Right cardiac atrium (tissue), 5 donors: ENCODE data around the gene GMPS. TPM values are rescaled to one million over a fixed set of nuclear protein-coding genes. Genes with fewer than 3 reads are reported as not detected.
"Not testable (repeated sequence)": the region's sequence is repeated elsewhere in the genome, so short reads cannot be mapped to it uniquely, and the experiment has no call there.

ENCODE experiments used
- ATAC-seq, 2 donors: fragments of 200-7000 bp; cut with Tn5 transposase; one replicate each; pipeline versions ENCODE4 v1.8.0 to v1.9.1; 2020; ENCODE audit warnings: moderate library complexity in 2 of 2, mild to moderate bottlenecking in 1 of 2
- DNase-seq, 3 donors: peaks; one replicate each; pipeline ENCODE4 v3.0.0-alpha.2; 2020
- H3K27ac ChIP-seq: one replicate; pipeline ENCODE4 v1.5.1; 2013; ENCODE audit warnings: mild to moderate bottlenecking, low read length, control low read depth, moderate library complexity
- H3K27me3 ChIP-seq: one replicate; pipeline ENCODE4 v1.6.1; 2013; ENCODE audit not compliant: control insufficient read depth, insufficient read depth
- H3K4me1 ChIP-seq: one replicate; pipeline ENCODE4 v1.6.1; 2013; ENCODE audit warnings: low read length; ENCODE audit not compliant: control insufficient read depth, insufficient read depth
- H3K4me3 ChIP-seq: one replicate; pipeline ENCODE4 v1.5.1; 2013; ENCODE audit warnings: low read length, control low read depth
- H3K9me3 ChIP-seq: one replicate; pipeline ENCODE4 v1.6.1; 2013; ENCODE audit warnings: low read length; ENCODE audit not compliant: control insufficient read depth
- WGBS: extraction: QIAGEN DNeasy Blood & Tissue Kit; methylation state at CpG from one replicate; pipeline ENCODE4 v1.1.7; 2013; 5-methylcytosine and 5-hydroxymethylcytosine counted together
- intact Hi-C, 4 donors: fragments of 100-400 bp; cut with DNase I; formaldehyde crosslinking; loops; one replicate each; pipeline versions ENCODE4 v1.11.0 to v1.14.0; 2022 to 2023
- polyA plus RNA-seq: library from polyadenylated mRNA; stranded (reverse); fragments of 200-250 nt; gene quantifications from one replicate; pipeline ENCODE4 v1.2.3, GENCODE V29; 2013
- total RNA-seq, 4 donors: library from RNA; stranded (reverse); fragmentation: NEBNext Ultra II Directional; extraction: Animal tissue kit (Norgen Biotek cat#: 25700); gene quantifications; one replicate each; pipeline ENCODE4 v1.2.1, GENCODE V29; 2021
- donor health status: healthy with polysubstance abuse.
- donor health status: DM: no; HTN: yes; CAD: no.
- donor health status: DM: no; HTN: no; CAD: no.
- donor health status: DM: no; HTN: yes; CAD: no; lungs with severe emphysema.
- donor health status: DM: yes; HTN: yes; CAD: no.

Gene GMPS
- total and polyA plus RNA-seq, 5 donors = 17.2 to 38.3 (median 36.1) TPM

DNA sequence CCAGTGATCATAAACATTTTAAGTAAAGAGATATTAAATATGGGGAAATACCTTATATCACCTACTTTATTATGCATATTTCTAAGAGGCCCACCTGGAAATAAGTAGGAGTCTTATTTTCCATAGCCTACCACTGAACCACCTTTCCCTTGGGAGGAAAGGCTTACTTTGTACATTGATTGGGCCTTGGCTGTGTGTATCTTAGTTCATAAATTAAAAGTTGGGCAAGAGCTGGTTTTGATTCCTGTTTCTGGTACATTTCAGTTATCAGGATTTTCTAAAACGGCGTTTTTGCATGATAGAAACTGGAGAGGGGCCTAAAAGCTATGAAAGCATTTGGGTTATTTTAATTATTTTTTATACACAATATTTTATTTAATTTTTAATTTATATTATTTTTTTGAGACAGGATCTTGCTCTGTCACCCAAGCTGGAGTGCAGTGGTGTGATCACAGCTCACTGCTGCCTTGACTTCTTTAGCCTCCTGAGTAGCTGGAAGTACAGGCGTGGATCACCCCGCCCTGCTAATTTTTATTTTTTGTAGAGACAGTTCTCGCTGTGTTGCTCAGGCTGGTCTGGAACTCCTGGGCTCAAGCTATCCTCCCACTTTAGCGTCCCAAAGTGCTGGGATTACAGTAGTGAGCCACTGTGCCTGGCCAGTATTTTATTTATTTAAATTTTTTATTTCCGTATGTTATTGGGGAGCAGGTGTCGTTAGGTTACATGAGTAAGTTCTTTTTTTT lies 2.6 kb downstream of the GMPS start:
- no peaks in the 10 kb centered on the region for H3K4me1 ChIP-seq
- intact Hi-C loops = loop anchor here in 1 of 4 donors (10.0 kb wide), 1 partner anchor 68 kb away; the partner anchor contains the start of gene C3orf33
- H3K27me3 ChIP-seq = no peaks in the 10 kb centered on the region
- no peak overlapping the region for H3K27ac ChIP-seq
- H3K4me3 ChIP-seq = no peak overlapping the region
- H3K9me3 ChIP-seq = no peaks in the 10 kb centered on the region
- ATAC-seq (no peak), DNase-seq (no peak)
- WGBS = 80% methylated on average over 8 of the region's 8 CpGs

DNA sequence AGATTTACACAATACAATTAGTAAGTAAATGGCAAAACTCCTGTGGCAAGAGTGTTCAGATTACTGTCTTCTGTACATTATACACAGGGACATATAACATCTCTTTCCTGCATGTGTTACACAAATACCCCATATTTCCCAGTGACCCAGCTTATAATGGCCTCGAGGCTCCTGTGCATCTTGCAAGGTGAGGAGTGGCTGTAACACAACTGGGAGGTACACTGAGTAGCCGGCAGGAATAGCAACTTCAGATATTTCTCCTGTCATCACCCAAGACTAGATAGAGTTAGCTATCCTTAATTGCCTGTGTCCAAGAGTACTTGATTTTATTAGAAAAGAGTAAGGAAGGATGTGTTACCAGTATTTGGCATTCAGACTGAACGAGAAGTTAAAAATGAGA lies 5.6 kb downstream of the GMPS start:
- intact Hi-C loops = loop anchor here in 1 of 4 donors (10.0 kb wide), 1 partner anchor 71 kb away; the partner anchor contains the start of gene C3orf33
- no peak for ATAC-seq
- no peaks in the 10 kb centered on the region for H3K4me1 ChIP-seq
- H3K9me3 ChIP-seq = no peaks in the 10 kb centered on the region
- 38% methylated on average over 3 of the region's 3 CpGs for WGBS
- H3K4me3 ChIP-seq = no peak overlapping the region
- no peaks in the 10 kb centered on the region for H3K27me3 ChIP-seq
- no peak overlapping the region for H3K27ac ChIP-seq
- DNase-seq = no peak

DNA sequence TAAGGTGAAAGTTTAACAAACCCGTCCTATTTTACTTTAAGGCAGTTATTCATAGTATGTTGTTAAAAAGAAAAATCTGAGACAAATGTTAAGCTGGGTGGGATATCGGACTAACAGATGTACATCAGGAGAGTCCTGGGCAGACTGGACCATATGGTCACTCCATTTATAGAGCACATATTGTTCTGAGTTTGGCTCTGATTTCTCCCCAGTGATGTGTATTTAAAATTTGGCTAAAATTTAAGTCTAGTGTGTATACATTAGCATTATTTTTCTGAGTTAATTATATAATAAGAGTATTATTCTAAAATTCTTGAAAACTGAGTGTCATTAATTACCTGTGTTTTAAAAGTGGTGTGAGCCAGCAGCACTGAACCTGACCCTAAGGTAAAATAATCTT lies 6.1 kb downstream of the GMPS start:
- H3K9me3 ChIP-seq = no peaks in the 10 kb centered on the region
- DNase-seq (no peak), ATAC-seq (no peak)
- H3K4me1 ChIP-seq = no peaks in the 10 kb centered on the region
- H3K27me3 ChIP-seq = no peaks in the 10 kb centered on the region
- WGBS = 77% methylated on average over 2 of the region's 2 CpGs
- no peak overlapping the region for H3K27ac ChIP-seq
- intact Hi-C loops = loop anchor here in 1 of 4 donors (10.0 kb wide), 1 partner anchor 72 kb away; the partner anchor contains the start of gene C3orf33
- no peak overlapping the region for H3K4me3 ChIP-seq

DNA sequence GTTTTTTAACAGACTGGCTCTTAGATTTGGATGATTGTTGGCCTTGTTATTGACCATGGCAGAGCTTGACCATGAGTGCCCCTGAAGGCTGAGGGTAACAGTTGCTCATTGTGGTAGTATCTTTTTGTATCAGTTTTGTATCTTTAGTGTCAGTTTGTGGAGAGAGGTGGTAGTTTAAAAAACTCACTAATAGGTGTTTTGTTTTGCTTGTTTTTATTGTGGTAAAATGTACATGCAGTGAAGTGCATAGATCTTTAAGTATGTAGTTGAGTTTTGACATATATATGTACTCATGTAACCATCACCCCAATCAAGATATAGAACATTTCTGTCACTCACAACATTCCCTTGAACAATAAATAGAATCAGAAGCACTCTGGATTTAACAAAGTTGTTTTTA lies 9.8 kb downstream of the GMPS start:
- no peaks in the 10 kb centered on the region for H3K27me3 ChIP-seq
- peaks cover 3% of the 10 kb centered on the region for H3K4me1 ChIP-seq
- ATAC-seq (no peak), DNase-seq (no peak)
- no peak overlapping the region for H3K27ac ChIP-seq
- intact Hi-C loops = no loop called here
- no peaks in the 10 kb centered on the region for H3K9me3 ChIP-seq
- no peak overlapping the region for H3K4me3 ChIP-seq

DNA sequence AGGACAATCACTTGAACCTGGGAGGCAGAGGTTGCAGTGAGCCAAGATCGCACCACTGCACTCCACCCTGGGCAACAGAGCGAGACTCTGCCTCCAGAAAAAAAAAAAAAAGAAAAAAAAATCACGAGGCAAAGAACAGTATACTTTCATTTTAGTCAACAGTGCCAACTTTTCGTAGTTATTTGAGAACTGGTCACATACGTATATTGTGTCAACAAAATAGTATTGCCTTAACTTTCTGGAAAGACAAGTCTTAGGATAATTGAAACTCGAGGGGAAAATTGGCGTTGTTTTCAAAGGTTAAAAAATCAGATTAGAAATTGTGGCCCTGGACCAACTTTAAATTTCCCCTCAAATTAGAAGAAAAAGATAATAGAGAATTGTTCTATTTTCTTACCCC lies 13.8 kb downstream of the GMPS start:
- no peaks in the 10 kb centered on the region for H3K9me3 ChIP-seq
- no peak overlapping the region for H3K4me3 ChIP-seq
- no peaks in the 10 kb centered on the region for H3K27me3 ChIP-seq
- peaks cover 5% of the 10 kb centered on the region for H3K4me1 ChIP-seq
- ATAC-seq (no peak), DNase-seq (no peak)
- WGBS = 89% methylated on average over 7 of the region's 7 CpGs
- no peak overlapping the region for H3K27ac ChIP-seq
- intact Hi-C loops = no loop called here

DNA sequence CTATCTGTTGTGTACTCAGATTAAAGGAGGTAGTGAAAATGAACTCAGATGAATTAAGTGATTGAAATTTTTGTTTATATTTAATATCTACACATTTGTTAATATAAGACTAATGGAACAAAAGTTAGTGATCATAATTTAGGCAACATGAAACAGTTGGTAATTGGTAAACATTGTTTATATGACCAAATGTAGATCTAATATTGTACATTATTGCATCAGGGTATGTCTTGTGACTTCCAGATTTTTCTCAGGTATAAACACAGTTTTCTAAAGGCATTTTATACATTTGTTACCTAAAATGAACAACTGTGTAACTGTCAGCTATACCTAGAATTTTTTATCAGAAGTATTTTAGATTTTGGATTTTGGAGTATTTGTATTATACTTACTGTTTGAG lies 14.8 kb downstream of the GMPS start:
- intact Hi-C loops = no loop called here
- no peak for ATAC-seq

DNA sequence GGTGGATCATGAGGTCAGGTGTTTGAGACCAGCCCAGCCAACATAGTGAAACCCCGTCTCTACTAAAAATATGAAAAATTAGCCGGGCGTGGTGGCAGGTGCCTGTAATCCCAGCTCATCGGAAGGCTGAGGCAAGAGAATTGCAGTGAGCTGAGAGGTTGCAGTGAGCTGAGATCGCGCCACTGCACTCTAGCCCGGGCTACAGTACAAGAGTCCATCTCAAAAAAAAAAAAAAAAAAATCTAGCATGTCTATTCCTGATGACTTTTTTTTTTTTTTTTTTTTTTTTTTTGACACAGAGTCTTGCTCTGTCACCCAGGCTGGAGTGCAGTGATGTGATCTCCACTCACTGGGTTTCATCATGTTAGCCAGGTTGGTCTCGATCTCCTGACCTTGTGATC lies 15.9 kb downstream of the GMPS start:
- H3K27ac ChIP-seq, ATAC-seq, H3K27me3 ChIP-seq, intact Hi-C loops, H3K4me1 ChIP-seq, H3K9me3 ChIP-seq, H3K4me3 ChIP-seq, DNase-seq: not testable (repeated sequence)
- 97% methylated on average over 8 of the region's 8 CpGs for WGBS

More for the DNA sequence above, 14.8 kb downstream of the GMPS start:
- Histone ChIP-seq H3K9me3 (no peaks in the 10 kb centered on the region), H3K4me3 (no peak overlapping the region), H3K27me3 (no peaks in the 10 kb centered on the region), H3K4me1 (peaks cover 6% of the 10 kb centered on the region), H3K27ac (no peak overlapping the region)
- no peak for DNase-seq

DNA sequence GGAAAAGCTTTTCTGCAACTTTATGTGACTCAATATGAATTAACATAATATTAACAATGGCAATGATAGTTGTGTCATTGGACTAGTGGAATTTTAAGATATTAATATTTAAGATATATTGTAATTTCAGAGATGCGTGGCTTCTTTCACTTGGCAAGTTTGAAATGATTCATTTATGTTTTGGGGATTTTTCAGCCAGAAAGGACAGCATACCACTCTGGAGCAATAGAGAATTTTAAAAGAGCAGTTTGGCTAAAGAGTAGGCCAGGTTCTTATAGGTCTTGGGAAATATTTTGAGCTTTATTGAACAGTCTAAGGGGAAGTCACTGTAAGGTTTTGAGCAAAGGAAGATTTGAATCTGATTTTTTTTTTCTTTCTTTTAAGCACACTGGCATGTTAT lies 16.5 kb downstream of the GMPS start:
- Histone ChIP-seq H3K27me3 (no peaks in the 10 kb centered on the region), H3K4me3 (no peak overlapping the region), H3K27ac (no peak overlapping the region), H3K9me3 (no peaks in the 10 kb centered on the region), H3K4me1 (peaks cover 3% of the 10 kb centered on the region)
- DNase-seq (no peak), ATAC-seq (no peak)
- intact Hi-C loops = no loop called here
- WGBS = 90% methylated on average over 1 of the region's 1 CpG

DNA sequence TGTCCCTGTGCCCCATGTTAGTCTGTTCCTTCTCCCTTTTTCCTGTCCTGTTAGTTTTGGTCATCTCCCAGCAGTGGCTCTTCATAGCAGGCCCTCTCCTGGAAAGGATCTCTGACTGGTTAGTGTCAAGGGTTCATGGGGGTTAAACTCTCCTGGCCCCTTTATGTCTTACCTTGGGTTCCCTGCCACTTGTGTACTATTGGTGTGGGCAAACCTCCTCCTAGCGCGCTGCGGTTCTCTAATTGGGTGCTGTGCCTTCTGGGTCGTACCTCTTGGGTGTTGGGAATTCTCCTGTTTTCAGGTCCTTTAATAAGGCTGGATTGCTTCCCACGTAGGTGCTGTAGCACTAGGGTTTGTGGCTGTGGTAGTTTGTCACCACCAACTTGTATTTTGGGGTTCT lies 18.8 kb downstream of the GMPS start:
- Histone ChIP-seq H3K4me1 (peaks cover 3% of the 10 kb centered on the region), H3K4me3 (no peak overlapping the region), H3K27ac (no peak overlapping the region), H3K27me3 (no peaks in the 10 kb centered on the region), H3K9me3 (no peaks in the 10 kb centered on the region)
- WGBS = 94% methylated on average over 5 of the region's 5 CpGs
- DNase-seq (no peak), ATAC-seq (no peak)
- intact Hi-C loops = no loop called here

DNA sequence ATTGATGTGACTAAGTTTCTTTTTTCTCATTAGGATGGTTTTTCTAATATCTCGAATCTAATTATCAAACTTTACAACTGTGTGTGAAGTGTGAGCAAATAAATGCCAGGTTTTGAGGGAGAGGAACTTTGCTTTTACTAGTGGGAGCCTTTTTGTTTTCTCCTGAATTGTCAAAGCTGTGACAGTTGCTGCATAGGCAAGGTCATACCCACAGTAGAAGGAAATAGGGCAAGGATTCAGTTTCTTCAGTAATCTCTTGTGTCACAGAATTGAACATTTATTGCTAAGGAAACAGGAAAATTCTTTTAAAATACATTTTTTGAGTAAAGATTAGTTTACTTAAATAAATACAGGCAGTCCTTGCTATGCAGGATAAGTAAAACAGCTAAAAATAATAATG lies 19.5 kb downstream of the GMPS start:
- Histone ChIP-seq H3K27ac (no peak overlapping the region), H3K9me3 (no peaks in the 10 kb centered on the region), H3K4me1 (peaks cover 3% of the 10 kb centered on the region), H3K4me3 (no peak overlapping the region), H3K27me3 (no peaks in the 10 kb centered on the region)
- no peak for ATAC-seq
- intact Hi-C loops = no loop called here
- WGBS = 68% methylated on average over 1 of the region's 1 CpG
- no peak for DNase-seq

DNA sequence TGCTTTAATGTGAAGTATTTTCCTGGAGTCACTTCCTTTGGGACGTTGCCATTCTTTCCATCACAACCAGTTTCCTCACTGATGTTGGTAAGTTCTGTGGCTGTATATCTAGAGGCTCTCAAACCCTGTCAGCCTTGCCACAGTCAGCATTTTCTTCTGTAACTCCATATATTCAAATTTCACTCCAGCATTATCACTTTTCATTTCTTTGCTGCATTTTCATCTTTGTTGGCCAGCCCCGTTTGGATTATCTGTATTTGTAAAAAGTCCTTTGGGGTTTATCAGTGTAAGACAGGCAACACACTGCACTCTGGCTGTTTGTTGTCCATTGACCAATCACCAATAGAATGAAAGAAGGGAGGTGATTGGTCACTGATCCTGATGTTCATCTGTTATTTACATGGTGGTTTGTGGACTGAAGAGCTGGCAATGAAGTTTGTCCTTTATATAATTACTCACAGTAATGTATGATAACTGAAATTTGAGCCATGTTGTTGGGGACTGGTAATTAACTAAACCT lies 20.3 kb downstream of the GMPS start:
- DNase-seq = no peak
- no peak overlapping the region for H3K4me3 ChIP-seq
- no peaks in the 10 kb centered on the region for H3K27me3 ChIP-seq
- H3K9me3 ChIP-seq = no peaks in the 10 kb centered on the region
- intact Hi-C loops = no loop called here
- H3K4me1 ChIP-seq = peaks cover 3% of the 10 kb centered on the region
- WGBS = 5% methylated on average over 2 of the region's 2 CpGs
- no peak overlapping the region for H3K27ac ChIP-seq
- peak in 1 of 2 donors; percentile 49 for ATAC-seq
